Thyroid gland (tissue), 4 donors: ENCODE data around the gene VWF.

Source experiments
- POLR2A ChIP-seq, 2 donors: fragments of 450-650 bp; IDR thresholded peaks; one replicate each; pipeline ENCODE4 v1.6.1; 2017; ENCODE audit warnings: antibody characterized with exemption in 2 of 2, mild to moderate bottlenecking in 2 of 2, moderate library complexity in 1 of 2
- TF ChIP-seq, protein P1 (sequence below), 6 experiments: fragments of 200-600 bp in 3 of 6; fragments of 450-650 bp in 3 of 6; sonication (generic) in 3 of 6; IDR thresholded peaks; one replicate each; pipeline ENCODE4 v1.5.1; 2016 to 2019; ENCODE audit warnings: antibody characterized with exemption in 6 of 6, mild to moderate bottlenecking in 2 of 6, inconsistent platforms in 1 of 6, moderate library complexity in 1 of 6

- TF ChIP-seq, protein P1, sequence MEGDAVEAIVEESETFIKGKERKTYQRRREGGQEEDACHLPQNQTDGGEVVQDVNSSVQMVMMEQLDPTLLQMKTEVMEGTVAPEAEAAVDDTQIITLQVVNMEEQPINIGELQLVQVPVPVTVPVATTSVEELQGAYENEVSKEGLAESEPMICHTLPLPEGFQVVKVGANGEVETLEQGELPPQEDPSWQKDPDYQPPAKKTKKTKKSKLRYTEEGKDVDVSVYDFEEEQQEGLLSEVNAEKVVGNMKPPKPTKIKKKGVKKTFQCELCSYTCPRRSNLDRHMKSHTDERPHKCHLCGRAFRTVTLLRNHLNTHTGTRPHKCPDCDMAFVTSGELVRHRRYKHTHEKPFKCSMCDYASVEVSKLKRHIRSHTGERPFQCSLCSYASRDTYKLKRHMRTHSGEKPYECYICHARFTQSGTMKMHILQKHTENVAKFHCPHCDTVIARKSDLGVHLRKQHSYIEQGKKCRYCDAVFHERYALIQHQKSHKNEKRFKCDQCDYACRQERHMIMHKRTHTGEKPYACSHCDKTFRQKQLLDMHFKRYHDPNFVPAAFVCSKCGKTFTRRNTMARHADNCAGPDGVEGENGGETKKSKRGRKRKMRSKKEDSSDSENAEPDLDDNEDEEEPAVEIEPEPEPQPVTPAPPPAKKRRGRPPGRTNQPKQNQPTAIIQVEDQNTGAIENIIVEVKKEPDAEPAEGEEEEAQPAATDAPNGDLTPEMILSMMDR (IDR thresholded peaks at IDR 0.05) = peak in 3 of 6 experiments; percentile 10 to 32 (median 21)
- TF ChIP-seq POLR2A (IDR thresholded peaks at IDR 0.05) = no peak
These were observed 67.8 kb downstream of the VWF start for GRCh38 chr12:6056406-6057240.
